Breast epithelium (tissue), 3 donors: ENCODE data around the gene ENAH.

Experiments used
- CTCF ChIP-seq, 3 donors: fragments of 450-650 bp; IDR thresholded peaks; one replicate each; pipeline ENCODE4 v1.5.1; 2016 to 2017; ENCODE audit warnings: antibody characterized with exemption in 3 of 3, mild to moderate bottlenecking in 3 of 3, moderate library complexity in 3 of 3
- POLR2A ChIP-seq: fragments of 450-650 bp; IDR thresholded peaks from one replicate; pipeline ENCODE4 v1.6.1; 2016; ENCODE audit warnings: antibody characterized with exemption, mild to moderate bottlenecking, moderate library complexity

GRCh38 chr1:225481738-225482137 lies 171.2 kb downstream of the ENAH start:
- TF ChIP-seq CTCF (IDR thresholded peaks at IDR 0.05) = no peak
- no peak for TF ChIP-seq POLR2A
